ENCODE measurements around the gene TNP2. TPM values are rescaled to one million over a fixed set of nuclear protein-coding genes. Genes with fewer than 3 reads are reported as not detected.

TNP2 gene
- total RNA-seq, 1 experiment from 2014 or later: not detected

DNA sequence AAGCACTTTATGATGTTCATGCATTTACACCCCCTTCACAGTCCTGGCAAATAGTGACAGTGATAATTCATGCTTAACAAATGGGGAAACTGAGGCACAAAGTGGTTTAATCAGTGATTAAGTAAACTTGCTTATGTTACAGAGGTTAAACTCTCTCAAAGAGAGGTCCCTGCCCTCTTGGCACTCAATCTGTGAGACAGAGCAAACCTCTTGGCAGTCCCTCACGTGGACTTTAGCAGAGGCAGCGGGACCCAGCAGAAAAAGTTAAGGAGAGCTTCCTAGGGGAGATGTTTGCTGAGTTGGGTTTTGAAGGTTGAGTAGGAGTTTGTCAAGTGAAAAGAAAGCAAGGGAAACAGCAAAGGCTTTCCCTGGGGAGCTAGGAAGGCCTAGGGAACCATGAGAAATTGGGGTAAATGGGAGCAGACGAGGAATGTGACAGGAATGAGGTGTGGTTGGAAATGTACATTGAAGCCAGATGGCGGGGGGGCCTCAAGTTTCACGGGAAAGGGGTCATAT, 23.8 kb downstream of the TNP2 start:
- no peaks in the 10 kb centered on the region for H3K36me3 ChIP-seq (ENCODE audit: control insufficient read depth in 1 of 2, insufficient read depth in 2 of 2, low read length in 2 of 2)
- H3K9ac ChIP-seq (ENCODE audit: low read length): no peak overlapping the region
- H3K4me1 ChIP-seq (ENCODE audit: control insufficient read depth in 1 of 2, insufficient read depth in 2 of 2, low read length in 2 of 2): no peaks in the 10 kb centered on the region; a peak in 1 of 4 replicates
- TF ChIP-seq SIN3A (IDR thresholded peaks at IDR 0.05; ENCODE audit: low read depth) (no peak), RAD21 (IDR thresholded peaks at IDR 0.05; ENCODE audit: low read depth) (no peak), SP1 (IDR thresholded peaks at IDR 0.05; ENCODE audit: low read depth) (no peak), YY1 (IDR thresholded peaks at IDR 0.05; ENCODE audit: extremely low read depth, insufficient replicate concordance, low read depth, low read length) (no peak), JUND (IDR thresholded peaks at IDR 0.05) (no peak), POLR2AphosphoS5 (IDR thresholded peaks at IDR 0.05; ENCODE audit: low read depth, low read length) (no peak), ELF1 (IDR thresholded peaks at IDR 0.05; ENCODE audit: borderline replicate concordance, low read depth) (no peak), EZH2phosphoT487 (IDR thresholded peaks at IDR 0.05; ENCODE audit: borderline replicate concordance) (no peak), EZH2 (IDR thresholded peaks at IDR 0.05) (no peak), FOSL1 (IDR thresholded peaks at IDR 0.05; ENCODE audit: low read depth) (no peak)
- TF ChIP-seq, protein P1, sequence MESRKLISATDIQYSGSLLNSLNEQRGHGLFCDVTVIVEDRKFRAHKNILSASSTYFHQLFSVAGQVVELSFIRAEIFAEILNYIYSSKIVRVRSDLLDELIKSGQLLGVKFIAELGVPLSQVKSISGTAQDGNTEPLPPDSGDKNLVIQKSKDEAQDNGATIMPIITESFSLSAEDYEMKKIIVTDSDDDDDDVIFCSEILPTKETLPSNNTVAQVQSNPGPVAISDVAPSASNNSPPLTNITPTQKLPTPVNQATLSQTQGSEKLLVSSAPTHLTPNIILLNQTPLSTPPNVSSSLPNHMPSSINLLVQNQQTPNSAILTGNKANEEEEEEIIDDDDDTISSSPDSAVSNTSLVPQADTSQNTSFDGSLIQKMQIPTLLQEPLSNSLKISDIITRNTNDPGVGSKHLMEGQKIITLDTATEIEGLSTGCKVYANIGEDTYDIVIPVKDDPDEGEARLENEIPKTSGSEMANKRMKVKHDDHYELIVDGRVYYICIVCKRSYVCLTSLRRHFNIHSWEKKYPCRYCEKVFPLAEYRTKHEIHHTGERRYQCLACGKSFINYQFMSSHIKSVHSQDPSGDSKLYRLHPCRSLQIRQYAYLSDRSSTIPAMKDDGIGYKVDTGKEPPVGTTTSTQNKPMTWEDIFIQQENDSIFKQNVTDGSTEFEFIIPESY (IDR thresholded peaks at IDR 0.05; ENCODE audit: extremely low read depth, insufficient replicate concordance, low read length): no peak
- no peak overlapping the region for H3K4me3 ChIP-seq (replicated peaks in 1 of 2; ENCODE audit: low read depth in 1 of 2, low read length in 2 of 2)
- ChIA-PET RAD21 (ENCODE audit: low non-redundant PET in 1 of 2, low total read pairs in 2 of 2, uncharacterized antibody in 2 of 2, unreplicated experiment in 2 of 2) (no interaction called here), CTCF (interaction anchor here (1.0 kb wide), 1 partner anchor 10 kb away, joined by 6 read pairs; the partner anchor contains the start of gene SOCS1), POLR2A (interaction anchor here (1.4 kb wide), 1 partner anchor 11 kb away, joined by 8 read pairs; the partner anchor contains the start of gene SOCS1)
- DNase-seq (ENCODE audit: low read depth, low spot score) (no peak), ATAC-seq (no peak)
- no peaks in the 10 kb centered on the region for H3K9me2 ChIP-seq (ENCODE audit: insufficient read depth)
- no peaks in the 10 kb centered on the region for H3K27me3 ChIP-seq (ENCODE audit: insufficient read depth, low read length)
- intact Hi-C loops (cut with micrococcal nuclease): no loop called here
- BruUV-seq (replicated peaks): no TSS peak
- no peak overlapping the region for H2AFZ ChIP-seq (ENCODE audit: low read depth, low read length, poor library complexity, severe bottlenecking)
- no peaks in the 10 kb centered on the region for H3K79me2 ChIP-seq (ENCODE audit: insufficient read depth, low read length)
- H4K20me1 ChIP-seq (ENCODE audit: insufficient read depth): no peaks in the 10 kb centered on the region
- no peak overlapping the region for H3K27ac ChIP-seq (ENCODE audit: low read depth, low read length)
- no peak overlapping the region for H3K4me2 ChIP-seq (ENCODE audit: low read length)
- H3K9me3 ChIP-seq (ENCODE audit: control insufficient read depth in 1 of 2, insufficient read depth in 1 of 2, low read depth in 1 of 2, low read length in 2 of 2): no peaks in the 10 kb centered on the region
